WTC11 (cell line): Measurements from ENCODE around the gene FSTL4. TPM values are rescaled to one million over a fixed set of nuclear protein-coding genes. Genes with fewer than 3 reads are reported as not detected.

Experiments used
- ATAC-seq: fragments of 200-7000 bp; cut with Tn5 transposase; 2 replicates; pipeline ENCODE4 v1.10.0; 2021; ENCODE audit warnings: mild to moderate bottlenecking, moderate library complexity
- CTCF ChIA-PET: fragments of 300-600 bp; sonication (Branson Sonifier 250); formaldehyde crosslinking; loops from one replicate; lab custom pipeline; 2021; ENCODE audit warnings: antibody characterized with exemption; lab: Charles Lee
- POLR2A ChIA-PET: fragments of 350-600 bp; sonication (Branson Sonifier 250); formaldehyde crosslinking; loops from one replicate; lab custom pipeline; 2021; ENCODE audit warnings: antibody characterized with exemption; lab: Charles Lee
- DNase-seq: peaks from one replicate; pipeline ENCODE4 v3.0.0; 2021; ENCODE audit warnings: low spot score
- H3K27ac Mint-ChIP-seq: 2 replicates; pipeline ENCODE4 v1.8.0; 2021; ENCODE audit warnings: mixed read lengths
- H3K27me3 Mint-ChIP-seq: 2 replicates; pipeline ENCODE4 v1.8.0; 2021; ENCODE audit warnings: low read depth, mild to moderate bottlenecking, moderate library complexity, mixed read lengths
- H3K36me3 Mint-ChIP-seq: 2 replicates; pipeline ENCODE4 v1.8.0; 2021; ENCODE audit warnings: mixed read lengths
- H3K4me1 Mint-ChIP-seq: 2 replicates; pipeline ENCODE4 v1.8.0; 2022; ENCODE audit warnings: mixed read lengths
- H3K4me3 Mint-ChIP-seq: 2 replicates; pipeline ENCODE4 v1.8.0; 2021; ENCODE audit warnings: mild to moderate bottlenecking, moderate library complexity, mixed read lengths
- H3K9me3 Mint-ChIP-seq: 2 replicates; pipeline ENCODE4 v1.8.0; 2021; ENCODE audit warnings: mixed read lengths
- AFF4 ChIP-seq: sonication (generic); formaldehyde crosslinking; IDR thresholded peaks from 2 replicates; pipeline ENCODE4 v1.8.1; 2023; ENCODE audit warnings: mild to moderate bottlenecking, missing genetic modification reagents, borderline replicate concordance
- ARID4B ChIP-seq: sonication (generic); formaldehyde crosslinking; IDR thresholded peaks from 2 replicates; pipeline ENCODE4 v1.8.0; 2023; ENCODE audit warnings: missing genetic modification reagents, mild to moderate bottlenecking, borderline replicate concordance
- ATF1 ChIP-seq: sonication (generic); formaldehyde crosslinking; IDR thresholded peaks from 2 replicates; pipeline ENCODE4 v1.8.1; 2023; ENCODE audit warnings: mild to moderate bottlenecking, moderate library complexity, missing genetic modification reagents
- FOXP1 ChIP-seq: sonication (generic); formaldehyde crosslinking; IDR thresholded peaks from 2 replicates; pipeline ENCODE4 v1.8.0; 2022; ENCODE audit warnings: missing genetic modification reagents, mild to moderate bottlenecking, moderate library complexity, borderline replicate concordance
- HMGXB4 ChIP-seq: sonication (generic); formaldehyde crosslinking; IDR thresholded peaks from 2 replicates; pipeline ENCODE4 v1.8.1; 2023; ENCODE audit warnings: mild to moderate bottlenecking, moderate library complexity, missing genetic modification reagents
- JAZF1 ChIP-seq: fragments of 250-450 bp; sonication (Bioruptor Pico); IDR thresholded peaks from 2 replicates; pipeline ENCODE4 v1.9.0; 2021; ENCODE audit warnings: moderate library complexity, mild to moderate bottlenecking, inconsistent platforms
- SMAD3 ChIP-seq: sonication (generic); formaldehyde crosslinking; IDR thresholded peaks from 2 replicates; pipeline ENCODE4 v1.8.0; 2022; ENCODE audit warnings: missing genetic modification reagents, mild to moderate bottlenecking, borderline replicate concordance
- SMAD4 ChIP-seq: sonication (generic); formaldehyde crosslinking; IDR thresholded peaks from 2 replicates; pipeline ENCODE4 v1.8.0; 2022; ENCODE audit warnings: mild to moderate bottlenecking, missing genetic modification reagents
- TCF7 ChIP-seq: sonication (generic); formaldehyde crosslinking; IDR thresholded peaks from 2 replicates; pipeline ENCODE4 v1.8.0; 2022; ENCODE audit warnings: mild to moderate bottlenecking, low read depth, missing genetic modification reagents, moderate library complexity
- TP53 ChIP-seq: sonication (generic); formaldehyde crosslinking; IDR thresholded peaks from 2 replicates; pipeline ENCODE4 v1.8.1; 2023; ENCODE audit warnings: mild to moderate bottlenecking, missing genetic modification reagents
- ZNF263 ChIP-seq: sonication (generic); formaldehyde crosslinking; IDR thresholded peaks from 2 replicates; pipeline ENCODE4 v1.8.1; 2022; ENCODE audit warnings: low read depth, mild to moderate bottlenecking, moderate library complexity, missing genetic modification reagents
- ZNF317 ChIP-seq: sonication (generic); formaldehyde crosslinking; IDR thresholded peaks from 2 replicates; pipeline ENCODE4 v1.8.1; 2023; ENCODE audit warnings: low read depth, mild to moderate bottlenecking, moderate library complexity, missing genetic modification reagents, borderline replicate concordance
- ZNF416 ChIP-seq: fragments of 250-450 bp; sonication (Bioruptor Pico); IDR thresholded peaks from 2 replicates; pipeline ENCODE4 v1.9.0; 2021; ENCODE audit warnings: mild to moderate bottlenecking, inconsistent platforms
- total RNA-seq: library from RNA; stranded (reverse); gene quantifications from 3 replicates; pipeline ENCODE4 v1.2.3, GENCODE V29; 2021
- TF ChIP-seq, protein P1 (sequence below): sonication (generic); formaldehyde crosslinking; IDR thresholded peaks from 2 replicates; pipeline ENCODE4 v1.8.1; 2023; ENCODE audit warnings: mild to moderate bottlenecking, missing genetic modification reagents, moderate library complexity
- TF ChIP-seq, protein P2 (sequence below): sonication (generic); formaldehyde crosslinking; IDR thresholded peaks from 2 replicates; pipeline ENCODE4 v1.8.0; 2022; ENCODE audit warnings: mild to moderate bottlenecking, missing genetic modification reagents
- TF ChIP-seq, protein P3 (sequence below): sonication (generic); formaldehyde crosslinking; IDR thresholded peaks from 2 replicates; pipeline ENCODE4 v1.8.1; 2022; ENCODE audit warnings: low read depth, missing genetic modification reagents, borderline replicate concordance
- TF ChIP-seq, protein P4 (sequence below): sonication (generic); formaldehyde crosslinking; IDR thresholded peaks from 2 replicates; pipeline ENCODE4 v1.8.0; 2022; ENCODE audit warnings: mild to moderate bottlenecking, missing genetic modification reagents

The FSTL4 gene
- total RNA-seq, 1 experiment from 2014 or later = 6.1 TPM

GRCh38 chr5:133377736-133378135 lies 234.6 kb downstream of the FSTL4 start:
- CTCF ChIA-PET = interaction anchor here (0.5 to 1.6 kb wide), 2 partner anchors 44 to 415 kb away, joined by 5 read pairs; no protein-coding TSS in a partner anchor
- Mint-ChIP-seq H3K27ac (no peak overlapping the region), H3K4me1 (peaks cover 3% of the 10 kb centered on the region), H3K36me3 (peaks cover 28% of the 10 kb centered on the region), H3K4me3 (no peak overlapping the region), H3K27me3 (no peaks in the 10 kb centered on the region), H3K9me3 (peaks cover 53% of the 10 kb centered on the region)
- ATAC-seq (no peak), DNase-seq (no peak)
- POLR2A ChIA-PET = no interaction called here
- TF ChIP-seq, protein P1, sequence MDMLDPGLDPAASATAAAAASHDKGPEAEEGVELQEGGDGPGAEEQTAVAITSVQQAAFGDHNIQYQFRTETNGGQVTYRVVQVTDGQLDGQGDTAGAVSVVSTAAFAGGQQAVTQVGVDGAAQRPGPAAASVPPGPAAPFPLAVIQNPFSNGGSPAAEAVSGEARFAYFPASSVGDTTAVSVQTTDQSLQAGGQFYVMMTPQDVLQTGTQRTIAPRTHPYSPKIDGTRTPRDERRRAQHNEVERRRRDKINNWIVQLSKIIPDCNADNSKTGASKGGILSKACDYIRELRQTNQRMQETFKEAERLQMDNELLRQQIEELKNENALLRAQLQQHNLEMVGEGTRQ (CRISPR knock-in tag) = no peak
- TF ChIP-seq TP53 (no peak), ZNF416 (CRISPR knock-in tag) (no peak), ZNF317 (CRISPR knock-in tag) (peak; percentile 95), ARID4B (CRISPR knock-in tag) (no peak)
- TF ChIP-seq, protein P2, sequence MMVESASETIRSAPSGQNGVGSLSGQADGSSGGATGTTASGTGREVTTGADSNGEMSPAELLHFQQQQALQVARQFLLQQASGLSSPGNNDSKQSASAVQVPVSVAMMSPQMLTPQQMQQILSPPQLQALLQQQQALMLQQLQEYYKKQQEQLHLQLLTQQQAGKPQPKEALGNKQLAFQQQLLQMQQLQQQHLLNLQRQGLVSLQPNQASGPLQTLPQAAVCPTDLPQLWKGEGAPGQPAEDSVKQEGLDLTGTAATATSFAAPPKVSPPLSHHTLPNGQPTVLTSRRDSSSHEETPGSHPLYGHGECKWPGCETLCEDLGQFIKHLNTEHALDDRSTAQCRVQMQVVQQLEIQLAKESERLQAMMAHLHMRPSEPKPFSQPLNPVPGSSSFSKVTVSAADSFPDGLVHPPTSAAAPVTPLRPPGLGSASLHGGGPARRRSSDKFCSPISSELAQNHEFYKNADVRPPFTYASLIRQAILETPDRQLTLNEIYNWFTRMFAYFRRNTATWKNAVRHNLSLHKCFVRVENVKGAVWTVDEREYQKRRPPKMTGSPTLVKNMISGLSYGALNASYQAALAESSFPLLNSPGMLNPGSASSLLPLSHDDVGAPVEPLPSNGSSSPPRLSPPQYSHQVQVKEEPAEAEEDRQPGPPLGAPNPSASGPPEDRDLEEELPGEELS = no peak

DNA sequence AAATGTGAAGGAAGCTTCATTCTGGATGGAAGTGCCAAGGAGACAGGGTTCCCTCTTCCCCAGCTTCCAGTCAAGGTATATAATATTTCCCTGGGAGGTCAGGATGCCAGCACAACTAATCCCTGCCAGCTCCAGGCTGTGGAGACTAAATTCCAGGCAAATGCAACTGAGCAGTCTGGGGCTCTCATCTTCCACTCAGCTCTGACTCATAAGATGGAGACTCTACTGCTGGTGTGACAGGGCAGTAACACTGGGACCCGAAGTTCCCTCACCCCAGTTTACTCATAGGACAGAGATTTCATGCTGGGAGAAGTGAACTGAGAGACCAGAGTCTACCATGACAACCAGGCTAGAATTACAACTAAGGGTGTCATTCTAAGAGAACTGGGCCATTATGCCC lies 235.4 kb downstream of the FSTL4 start:
- Mint-ChIP-seq H3K27me3 (no peaks in the 10 kb centered on the region), H3K4me3 (no peak overlapping the region), H3K4me1 (peaks cover 7% of the 10 kb centered on the region), H3K27ac (no peak overlapping the region), H3K9me3 (peaks cover 53% of the 10 kb centered on the region), H3K36me3 (peaks cover 28% of the 10 kb centered on the region)
- no peak for ATAC-seq
- no peak for DNase-seq
- ChIA-PET CTCF (interaction anchor here (0.7 to 1.6 kb wide), 2 partner anchors 44 to 764 kb away, joined by 4 to 5 read pairs; no protein-coding TSS in a partner anchor), POLR2A (no interaction called here)
- TF ChIP-seq, protein P3, sequence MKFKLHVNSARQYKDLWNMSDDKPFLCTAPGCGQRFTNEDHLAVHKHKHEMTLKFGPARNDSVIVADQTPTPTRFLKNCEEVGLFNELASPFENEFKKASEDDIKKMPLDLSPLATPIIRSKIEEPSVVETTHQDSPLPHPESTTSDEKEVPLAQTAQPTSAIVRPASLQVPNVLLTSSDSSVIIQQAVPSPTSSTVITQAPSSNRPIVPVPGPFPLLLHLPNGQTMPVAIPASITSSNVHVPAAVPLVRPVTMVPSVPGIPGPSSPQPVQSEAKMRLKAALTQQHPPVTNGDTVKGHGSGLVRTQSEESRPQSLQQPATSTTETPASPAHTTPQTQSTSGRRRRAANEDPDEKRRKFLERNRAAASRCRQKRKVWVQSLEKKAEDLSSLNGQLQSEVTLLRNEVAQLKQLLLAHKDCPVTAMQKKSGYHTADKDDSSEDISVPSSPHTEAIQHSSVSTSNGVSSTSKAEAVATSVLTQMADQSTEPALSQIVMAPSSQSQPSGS (CRISPR knock-in tag) = no peak
- TF ChIP-seq ATF1 (CRISPR knock-in tag) = no peak
- TF ChIP-seq HMGXB4 (CRISPR knock-in tag) = no peak
- TF ChIP-seq AFF4 (CRISPR knock-in tag) = no peak
- TF ChIP-seq, protein P1 (CRISPR knock-in tag) = no peak
- no peak for TF ChIP-seq SMAD3 (CRISPR knock-in tag)
- TF ChIP-seq JAZF1 (CRISPR knock-in tag) = no peak
- TF ChIP-seq TCF7 = no peak
- no peak for TF ChIP-seq SMAD4 (CRISPR knock-in tag)
- TF ChIP-seq ZNF263 (CRISPR knock-in tag) = no peak
- no peak for TF ChIP-seq FOXP1 (CRISPR knock-in tag)
- TF ChIP-seq, protein P4, sequence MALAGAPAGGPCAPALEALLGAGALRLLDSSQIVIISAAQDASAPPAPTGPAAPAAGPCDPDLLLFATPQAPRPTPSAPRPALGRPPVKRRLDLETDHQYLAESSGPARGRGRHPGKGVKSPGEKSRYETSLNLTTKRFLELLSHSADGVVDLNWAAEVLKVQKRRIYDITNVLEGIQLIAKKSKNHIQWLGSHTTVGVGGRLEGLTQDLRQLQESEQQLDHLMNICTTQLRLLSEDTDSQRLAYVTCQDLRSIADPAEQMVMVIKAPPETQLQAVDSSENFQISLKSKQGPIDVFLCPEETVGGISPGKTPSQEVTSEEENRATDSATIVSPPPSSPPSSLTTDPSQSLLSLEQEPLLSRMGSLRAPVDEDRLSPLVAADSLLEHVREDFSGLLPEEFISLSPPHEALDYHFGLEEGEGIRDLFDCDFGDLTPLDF = no peak
